ENCODE measurements around the gene ABI1. TPM values are rescaled to one million over a fixed set of nuclear protein-coding genes. Genes with fewer than 3 reads are reported as not detected.

ABI1 gene
- total RNA-seq, 1 donor from 2014 or later, result 61.1 TPM

GRCh38 chr10:26700884-26701630 is 159.7 kb downstream of the ABI1 start:
- DNase-seq (ENCODE audit: low read depth), result no peak
- no peak for TF ChIP-seq CTCF (IDR thresholded peaks at IDR 0.05; ENCODE audit: insufficient read depth, low read length, severe bottlenecking)
- FAIRE-seq, result no peak
- peaks cover 2% of the 10 kb centered on the region for H3K36me3 ChIP-seq (ENCODE audit: control insufficient read depth, insufficient read depth, low read length)
- no peak overlapping the region for H3K4me3 ChIP-seq (ENCODE audit: low read depth, low read length)
- H3K27me3 ChIP-seq (ENCODE audit: control insufficient read depth, insufficient read depth, low read length), result no peaks in the 10 kb centered on the region

DNA sequence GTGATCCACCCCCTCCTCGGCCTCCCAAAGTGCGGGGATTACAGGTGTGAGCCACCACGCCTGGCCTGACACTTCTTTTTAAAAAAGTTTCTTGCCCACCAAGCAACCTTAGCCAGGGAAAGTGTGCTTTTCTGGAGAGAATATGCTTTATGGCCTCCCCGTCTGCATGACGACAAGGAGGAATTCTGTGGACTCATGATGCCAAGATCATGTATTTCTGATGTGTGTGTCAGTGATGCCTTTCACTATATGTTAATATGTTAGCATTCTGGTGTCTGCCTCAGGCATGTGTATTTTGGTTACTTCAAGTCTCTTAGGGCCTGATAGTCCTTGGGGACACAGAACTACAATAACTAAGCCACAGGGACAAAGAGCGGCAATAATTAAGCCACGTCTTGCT is 161.1 kb downstream of the ABI1 start:
- FAIRE-seq (no peak), DNase-seq (ENCODE audit: low read depth) (no peak)
- H3K4me3 ChIP-seq (ENCODE audit: low read depth, low read length), result no peak overlapping the region
- H3K27me3 ChIP-seq (ENCODE audit: control insufficient read depth, insufficient read depth, low read length), result no peaks in the 10 kb centered on the region
- peaks cover 1% of the 10 kb centered on the region for H3K36me3 ChIP-seq (ENCODE audit: control insufficient read depth, insufficient read depth, low read length)
- TF ChIP-seq CTCF (IDR thresholded peaks at IDR 0.05; ENCODE audit: insufficient read depth, low read length, severe bottlenecking), result no peak

DNA sequence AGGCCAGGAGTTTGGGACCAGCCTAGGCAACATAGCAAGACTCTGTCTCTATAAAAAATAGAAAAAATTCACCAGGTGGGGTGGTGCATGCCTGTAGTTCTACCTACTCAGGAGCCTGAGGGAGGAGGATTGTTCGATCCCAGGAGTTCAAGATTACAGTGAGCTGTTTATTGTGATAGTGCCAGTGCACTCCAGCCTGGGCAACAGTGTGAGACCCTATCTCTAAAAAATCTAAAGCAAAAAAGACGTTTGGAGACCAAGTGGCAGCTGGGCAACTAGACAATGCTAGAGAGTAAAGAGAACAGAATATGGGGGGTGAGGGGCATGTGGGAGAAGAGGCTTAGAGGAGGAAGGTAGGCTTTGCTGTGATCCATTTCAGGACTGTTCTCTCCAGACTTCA is 161.8 kb downstream of the ABI1 start:
- TF ChIP-seq CTCF (IDR thresholded peaks at IDR 0.05; ENCODE audit: insufficient read depth, low read length, severe bottlenecking), result no peak
- DNase-seq (ENCODE audit: low read depth) (no peak), FAIRE-seq (no peak)
- H3K36me3 ChIP-seq (ENCODE audit: control insufficient read depth, insufficient read depth, low read length), result peaks cover 1% of the 10 kb centered on the region
- H3K4me3 ChIP-seq (ENCODE audit: low read depth, low read length), result no peak overlapping the region
- H3K27me3 ChIP-seq (ENCODE audit: control insufficient read depth, insufficient read depth, low read length), result no peaks in the 10 kb centered on the region

- FAIRE-seq (no peak), DNase-seq (ENCODE audit: low read depth) (no peak)
- H3K4me3 ChIP-seq (ENCODE audit: low read depth, low read length), result peak overlapping the region; percentile 86
Observed at GRCh38 chr10:26697922-26698608, 162.7 kb downstream of the ABI1 start.

DNA sequence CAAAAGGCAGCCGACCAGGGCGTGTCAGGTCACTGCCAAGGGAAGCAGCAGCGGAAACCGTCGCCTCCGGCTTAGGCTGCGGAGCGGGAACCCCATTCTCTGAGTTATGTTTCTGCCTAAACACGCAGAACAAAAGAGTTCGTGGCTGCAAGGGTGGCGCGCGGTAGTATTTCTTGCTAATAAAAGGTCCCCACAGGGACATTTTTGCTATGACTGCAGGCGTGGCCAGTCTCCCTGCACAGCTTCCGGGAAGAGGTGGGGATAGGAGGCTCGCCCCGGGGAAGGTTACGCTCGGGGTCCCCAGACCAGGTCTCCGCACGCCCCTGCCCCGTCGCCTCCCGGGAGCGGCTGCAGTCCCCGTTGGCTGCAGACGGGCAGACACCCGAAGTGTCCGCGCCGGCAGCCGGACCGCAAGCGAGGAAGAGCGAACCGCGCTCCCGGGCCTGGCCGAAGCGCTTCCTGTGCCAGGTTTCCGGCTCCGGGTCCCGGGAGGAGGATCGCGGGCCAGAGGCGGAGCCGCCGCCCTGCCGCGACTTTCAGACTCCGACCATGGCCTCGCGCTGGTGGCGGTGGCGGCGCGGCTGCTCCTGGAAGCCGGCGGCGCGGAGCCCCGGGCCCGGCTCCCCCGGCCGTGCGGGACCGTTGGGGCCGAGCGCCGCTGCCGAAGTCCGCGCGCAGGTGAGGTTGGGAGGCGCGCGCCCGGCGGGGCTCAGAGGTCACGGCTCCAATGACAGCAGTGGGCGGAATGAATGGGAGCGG is 163.4 kb downstream of the ABI1 start, which contains the start of gene PDSS1:
Gene PDSS1, plus strand, starts transcription at position 539 of the 759 bp plus-strand sequence. Its CDS starts 11 bp downstream, at position 550.
- H3K4me3 ChIP-seq (ENCODE audit: low read depth, low read length), result peak within 1 kb of the TSS; percentile 86
- H3K27me3 ChIP-seq (ENCODE audit: control insufficient read depth, insufficient read depth, low read length), result no peaks in the 10 kb centered on the region
- no peak for FAIRE-seq
- peak; percentile 26 for DNase-seq (ENCODE audit: low read depth)
- no peak for TF ChIP-seq CTCF (IDR thresholded peaks at IDR 0.05; ENCODE audit: insufficient read depth, low read length, severe bottlenecking)
- H3K36me3 ChIP-seq (ENCODE audit: control insufficient read depth, insufficient read depth, low read length), result peaks cover 1% of the 10 kb centered on the region

More at GRCh38 chr10:26697922-26698608, 162.7 kb downstream of the ABI1 start:
- TF ChIP-seq CTCF (IDR thresholded peaks at IDR 0.05; ENCODE audit: insufficient read depth, low read length, severe bottlenecking), result no peak
- H3K27me3 ChIP-seq (ENCODE audit: control insufficient read depth, insufficient read depth, low read length), result no peaks in the 10 kb centered on the region
- peaks cover 1% of the 10 kb centered on the region for H3K36me3 ChIP-seq (ENCODE audit: control insufficient read depth, insufficient read depth, low read length)

Measured in bronchial epithelial cell (primary cell).